HG03025 (cell line): ENCODE data around the gene RNH1.

Experiments
- ATAC-seq: cut with Tn5 transposase; IDR thresholded peaks from one replicate; pipeline ENCODE4 v1.9.1; 2021; ENCODE audit warnings: mild to moderate bottlenecking, moderate library complexity; ENCODE audit not compliant: unreplicated experiment, low FRiP score

RNH1 gene

GRCh38 chr11:445765-446588 is 61.1 kb downstream of the RNH1 start:
- no peak for ATAC-seq
